ENCODE measurements around the gene STK39.

- TF ChIP-seq RAD21 (conservative IDR thresholded peaks at IDR 0.05) (no peak), CTCF (IDR thresholded peaks at IDR 0.05; ENCODE audit: poor library complexity, severe bottlenecking) (no peak), EZH2 (IDR thresholded peaks at IDR 0.05; ENCODE audit: borderline replicate concordance, insufficient read depth, low read length, poor library complexity, severe bottlenecking) (no peak), REST (IDR thresholded peaks at IDR 0.05; ENCODE audit: borderline replicate concordance) (no peak)
These were observed 237.5 kb downstream of the STK39 start for GRCh38 chr2:168009900-168010299.
